ENCODE data around the gene AHI1. TPM values are rescaled to one million over a fixed set of nuclear protein-coding genes. Genes with fewer than 3 reads are reported as not detected.

AHI1 gene
- total and polyA plus RNA-seq, 2 donors (not counting 1 experiment from before 2014, with no cell fraction given): 14.2 to 22.8 TPM

- Histone ChIP-seq H3K9ac (ENCODE audit: insufficient read depth, low read length) (no peak overlapping the region), H3K9me3 (ENCODE audit: control insufficient read depth, insufficient read depth, low read depth, low read length) (no peaks in the 10 kb centered on the region), H4K20me1 (ENCODE audit: control insufficient read depth, extremely low read depth, insufficient read depth, low read length) (no peaks in the 10 kb centered on the region), H2AFZ (ENCODE audit: low read length) (no peak overlapping the region), H3K4me2 (ENCODE audit: extremely low read depth, insufficient read depth, low read length) (no peak overlapping the region), H3K79me2 (ENCODE audit: control insufficient read depth, insufficient read depth, low read length) (no peaks in the 10 kb centered on the region), H3K27me3 (ENCODE audit: control insufficient read depth, insufficient read depth, low read length) (no peaks in the 10 kb centered on the region), H3K4me3 (replicated peaks in 1 of 4; ENCODE audit: control extremely low read depth in 1 of 4, insufficient read depth in 1 of 4, low read depth in 3 of 4, low read length in 4 of 4) (no peak overlapping the region), H3K4me1 (ENCODE audit: control insufficient read depth, extremely low read depth, insufficient read depth, low read length) (peaks cover 2% of the 10 kb centered on the region), H3K27ac (ENCODE audit: insufficient read depth, low read length) (no peak overlapping the region), H3K36me3 (ENCODE audit: control insufficient read depth, insufficient read depth, low read length) (no peaks in the 10 kb centered on the region)
- TF ChIP-seq, protein P1, sequence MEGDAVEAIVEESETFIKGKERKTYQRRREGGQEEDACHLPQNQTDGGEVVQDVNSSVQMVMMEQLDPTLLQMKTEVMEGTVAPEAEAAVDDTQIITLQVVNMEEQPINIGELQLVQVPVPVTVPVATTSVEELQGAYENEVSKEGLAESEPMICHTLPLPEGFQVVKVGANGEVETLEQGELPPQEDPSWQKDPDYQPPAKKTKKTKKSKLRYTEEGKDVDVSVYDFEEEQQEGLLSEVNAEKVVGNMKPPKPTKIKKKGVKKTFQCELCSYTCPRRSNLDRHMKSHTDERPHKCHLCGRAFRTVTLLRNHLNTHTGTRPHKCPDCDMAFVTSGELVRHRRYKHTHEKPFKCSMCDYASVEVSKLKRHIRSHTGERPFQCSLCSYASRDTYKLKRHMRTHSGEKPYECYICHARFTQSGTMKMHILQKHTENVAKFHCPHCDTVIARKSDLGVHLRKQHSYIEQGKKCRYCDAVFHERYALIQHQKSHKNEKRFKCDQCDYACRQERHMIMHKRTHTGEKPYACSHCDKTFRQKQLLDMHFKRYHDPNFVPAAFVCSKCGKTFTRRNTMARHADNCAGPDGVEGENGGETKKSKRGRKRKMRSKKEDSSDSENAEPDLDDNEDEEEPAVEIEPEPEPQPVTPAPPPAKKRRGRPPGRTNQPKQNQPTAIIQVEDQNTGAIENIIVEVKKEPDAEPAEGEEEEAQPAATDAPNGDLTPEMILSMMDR (conservative IDR thresholded peaks at IDR 0.05 in 1 of 2, IDR thresholded peaks at IDR 0.05 in 1 of 2; ENCODE audit: low read depth in 1 of 2, low read length in 2 of 2): no peak
- peak in 1 of 2 donors; percentile 57 for DNase-seq (ENCODE audit: low read depth in 2 of 2)
Observed at GRCh38 chr6:135520781-135521180, 23.2 kb upstream of the AHI1 start.

GRCh38 chr6:135519348-135519747, 21.8 kb upstream of the AHI1 start:
- Histone ChIP-seq H3K4me1 (ENCODE audit: control insufficient read depth, extremely low read depth, insufficient read depth, low read length) (peaks cover 2% of the 10 kb centered on the region), H3K4me2 (ENCODE audit: extremely low read depth, insufficient read depth, low read length) (no peak overlapping the region), H4K20me1 (ENCODE audit: control insufficient read depth, extremely low read depth, insufficient read depth, low read length) (no peaks in the 10 kb centered on the region), H3K79me2 (ENCODE audit: control insufficient read depth, insufficient read depth, low read length) (no peaks in the 10 kb centered on the region), H3K27ac (ENCODE audit: insufficient read depth, low read length) (no peak overlapping the region), H3K36me3 (ENCODE audit: control insufficient read depth, insufficient read depth, low read length) (no peaks in the 10 kb centered on the region), H3K4me3 (replicated peaks in 1 of 4; ENCODE audit: control extremely low read depth in 1 of 4, insufficient read depth in 1 of 4, low read depth in 3 of 4, low read length in 4 of 4) (no peak overlapping the region), H3K9me3 (ENCODE audit: control insufficient read depth, insufficient read depth, low read depth, low read length) (no peaks in the 10 kb centered on the region), H3K27me3 (ENCODE audit: control insufficient read depth, insufficient read depth, low read length) (no peaks in the 10 kb centered on the region), H3K9ac (ENCODE audit: insufficient read depth, low read length) (no peak overlapping the region), H2AFZ (ENCODE audit: low read length) (no peak overlapping the region)
- no peak for DNase-seq (ENCODE audit: low read depth in 2 of 2)
- TF ChIP-seq, protein P1 (conservative IDR thresholded peaks at IDR 0.05 in 1 of 2, IDR thresholded peaks at IDR 0.05 in 1 of 2; ENCODE audit: low read depth in 1 of 2, low read length in 2 of 2): no peak
- no peak for TF ChIP-seq EZH2 (IDR thresholded peaks at IDR 0.05; ENCODE audit: low read length, missing control alignments)

- no peak overlapping the region for H3K9ac ChIP-seq (ENCODE audit: insufficient read depth, low read length)
Observed at GRCh38 chr6:135517527-135517926, 20.0 kb upstream of the AHI1 start.

More at GRCh38 chr6:135517527-135517926, 20.0 kb upstream of the AHI1 start:
- no peaks in the 10 kb centered on the region for H3K79me2 ChIP-seq (ENCODE audit: control insufficient read depth, insufficient read depth, low read length)
- H4K20me1 ChIP-seq (ENCODE audit: control insufficient read depth, extremely low read depth, insufficient read depth, low read length): no peaks in the 10 kb centered on the region
- no peak for DNase-seq (ENCODE audit: low read depth in 2 of 2)
- no peaks in the 10 kb centered on the region for H3K36me3 ChIP-seq (ENCODE audit: control insufficient read depth, insufficient read depth, low read length)
- H3K9me3 ChIP-seq (ENCODE audit: control insufficient read depth, insufficient read depth, low read depth, low read length): no peaks in the 10 kb centered on the region
- H2AFZ ChIP-seq (ENCODE audit: low read length): no peak overlapping the region
- H3K4me2 ChIP-seq (ENCODE audit: extremely low read depth, insufficient read depth, low read length): no peak overlapping the region
- TF ChIP-seq EZH2 (IDR thresholded peaks at IDR 0.05; ENCODE audit: low read length, missing control alignments): no peak
- TF ChIP-seq, protein P1 (conservative IDR thresholded peaks at IDR 0.05 in 1 of 2, IDR thresholded peaks at IDR 0.05 in 1 of 2; ENCODE audit: low read depth in 1 of 2, low read length in 2 of 2): no peak
- H3K4me3 ChIP-seq (replicated peaks in 1 of 4; ENCODE audit: control extremely low read depth in 1 of 4, insufficient read depth in 1 of 4, low read depth in 3 of 4, low read length in 4 of 4): no peak overlapping the region
- H3K27me3 ChIP-seq (ENCODE audit: control insufficient read depth, insufficient read depth, low read length): no peaks in the 10 kb centered on the region
- H3K4me1 ChIP-seq (ENCODE audit: control insufficient read depth, extremely low read depth, insufficient read depth, low read length): no peaks in the 10 kb centered on the region
- no peak overlapping the region for H3K27ac ChIP-seq (ENCODE audit: insufficient read depth, low read length)
